Activated CD8-positive, alpha-beta memory T cell treated with anti-CD3 and anti-CD28 coated beads for 24 hours (primary cell): ENCODE results near the gene PALMD.

Experiments used
- DNase-seq: peaks from one replicate; pipeline ENCODE4 v3.0.0-alpha.2; 2020

PALMD gene

DNA sequence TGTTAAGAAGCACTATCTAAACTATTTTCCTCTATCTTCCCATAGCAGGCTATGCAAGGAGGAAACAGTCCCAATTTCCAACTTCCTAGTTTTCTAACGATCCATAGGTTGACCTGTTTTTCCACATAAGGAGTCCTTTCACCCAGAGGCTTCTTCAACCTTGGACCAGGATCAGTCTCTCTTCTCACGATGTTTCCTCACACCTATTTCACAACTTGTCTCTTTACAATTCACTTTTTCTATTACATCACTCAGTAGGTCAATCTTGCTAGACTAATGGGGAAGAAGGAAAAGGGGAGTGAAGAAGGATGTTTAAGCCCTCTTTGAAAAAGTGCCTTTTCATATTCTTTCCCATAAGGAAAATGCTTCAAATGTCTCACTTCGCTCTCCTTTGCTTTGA is 15.9 kb downstream of the PALMD start:
- no peak for DNase-seq

DNA sequence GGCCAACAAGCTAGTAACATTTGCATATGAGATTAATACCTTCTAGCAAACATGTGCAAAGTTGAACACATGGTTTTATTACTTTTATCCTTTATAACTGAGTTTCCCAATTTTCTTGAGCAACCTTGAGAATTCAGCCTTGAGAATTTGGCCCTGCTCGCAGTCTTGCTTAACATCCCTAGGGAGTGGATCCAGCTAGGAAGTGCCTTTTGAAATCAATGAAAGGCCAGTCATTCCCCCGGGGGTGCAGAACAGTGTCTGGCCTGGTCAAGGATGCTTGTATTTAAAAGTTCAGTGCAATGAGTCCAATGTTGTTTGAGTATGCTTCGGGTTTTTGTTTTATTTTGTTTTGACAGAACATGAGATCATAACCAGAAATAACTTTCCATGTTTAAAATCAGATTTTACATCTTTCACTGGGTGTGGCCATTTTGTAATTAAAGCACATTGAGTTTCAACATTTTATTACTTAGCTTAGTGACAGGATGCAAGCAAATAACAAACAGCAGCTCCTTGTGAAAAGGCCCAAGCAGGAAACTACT is 16.7 kb downstream of the PALMD start:
- DNase-seq, result no peak

DNA sequence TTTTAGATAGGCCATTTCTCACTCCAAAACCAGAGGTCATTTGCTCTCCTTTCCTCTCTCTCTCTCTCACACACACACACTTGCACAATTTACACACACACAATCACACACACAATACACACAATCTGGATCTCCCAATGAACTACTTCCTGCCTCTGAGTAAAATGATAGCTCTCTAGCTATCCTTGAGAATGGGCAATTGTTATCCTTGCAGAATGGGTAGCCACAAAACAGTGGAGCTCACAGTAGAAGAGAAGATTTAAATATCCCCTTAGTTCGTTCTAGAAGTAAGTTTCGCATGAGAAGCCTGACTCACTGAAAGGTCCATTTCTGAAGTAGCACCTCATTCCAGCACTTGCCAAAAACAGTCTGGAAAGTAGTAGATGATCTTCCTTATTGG is 17.6 kb downstream of the PALMD start:
- no peak for DNase-seq

DNA sequence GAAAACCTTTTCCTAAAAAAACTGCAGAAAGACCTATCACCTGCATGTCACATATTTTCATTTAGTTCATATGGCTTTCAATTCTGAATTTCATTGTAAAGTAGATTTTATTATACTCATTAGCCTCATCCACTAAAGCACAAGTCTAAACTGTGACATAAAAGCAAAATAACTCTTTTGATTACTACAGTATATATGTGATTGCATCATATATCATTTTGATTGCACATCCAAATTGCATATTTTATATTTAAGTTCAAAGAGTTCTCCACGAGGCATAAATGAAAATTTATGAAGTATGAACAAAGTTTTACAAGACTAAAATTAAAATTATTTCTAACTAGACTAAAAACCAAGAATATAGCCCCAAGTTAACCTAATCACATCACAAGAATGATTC is 19.3 kb downstream of the PALMD start:
- DNase-seq, result no peak

DNA sequence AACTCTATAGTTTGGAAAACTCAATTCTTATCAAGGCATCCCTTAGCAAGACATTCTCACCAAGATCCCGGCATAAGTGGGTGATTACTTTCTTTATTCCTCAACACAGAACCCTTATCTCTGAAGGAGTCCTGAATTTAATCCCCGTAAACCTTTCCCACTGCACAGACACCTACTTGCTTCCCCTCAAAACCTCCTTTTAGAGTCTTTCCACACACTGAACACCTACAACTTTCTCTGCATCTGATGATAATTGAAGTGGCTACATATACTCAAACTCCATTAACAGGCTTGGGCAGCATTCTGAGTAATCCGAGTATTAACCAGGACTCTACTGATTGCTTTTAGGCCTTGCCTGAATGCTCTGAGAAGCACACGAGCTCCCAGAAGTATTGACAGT is 23.5 kb downstream of the PALMD start:
- DNase-seq, result no peak

DNA sequence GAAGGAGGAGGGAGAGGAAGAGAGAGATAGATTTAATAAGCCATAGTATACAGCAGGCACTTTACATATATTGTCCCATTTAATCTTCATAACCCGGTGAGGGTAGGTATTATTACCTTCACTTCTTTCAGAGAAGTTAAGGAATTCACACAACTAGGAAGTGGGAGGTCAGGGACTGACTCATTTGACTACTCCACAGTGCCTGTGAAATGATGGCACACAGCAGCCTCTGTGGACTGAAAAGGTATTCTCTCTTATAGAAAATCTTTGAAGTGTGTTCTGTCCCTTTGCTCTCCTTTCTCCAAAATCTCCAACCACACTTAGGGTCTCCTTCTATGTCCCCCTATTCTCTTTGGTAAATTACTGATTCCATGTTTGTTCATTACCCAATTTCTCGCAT is 23.9 kb downstream of the PALMD start:
- DNase-seq, result no peak

DNA sequence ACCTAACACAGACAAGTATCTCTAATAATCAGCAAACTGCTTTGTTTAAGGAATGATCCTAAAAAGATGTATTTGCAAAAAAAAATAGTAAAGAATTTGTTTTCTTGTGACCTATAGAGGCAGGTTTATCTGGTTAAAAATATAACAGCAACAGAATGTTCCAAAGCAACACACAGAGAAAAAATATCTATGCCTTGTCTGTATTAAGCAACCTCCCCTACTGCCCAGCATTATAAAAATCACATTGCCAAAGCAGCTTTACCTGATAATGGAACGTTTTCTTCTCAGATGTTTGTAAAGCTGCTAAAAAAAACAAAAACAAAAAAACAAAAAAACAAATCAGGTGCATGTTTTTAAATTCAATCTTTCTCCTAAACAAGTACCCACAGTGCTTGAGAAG is 24.7 kb downstream of the PALMD start:
- DNase-seq, result no peak

DNA sequence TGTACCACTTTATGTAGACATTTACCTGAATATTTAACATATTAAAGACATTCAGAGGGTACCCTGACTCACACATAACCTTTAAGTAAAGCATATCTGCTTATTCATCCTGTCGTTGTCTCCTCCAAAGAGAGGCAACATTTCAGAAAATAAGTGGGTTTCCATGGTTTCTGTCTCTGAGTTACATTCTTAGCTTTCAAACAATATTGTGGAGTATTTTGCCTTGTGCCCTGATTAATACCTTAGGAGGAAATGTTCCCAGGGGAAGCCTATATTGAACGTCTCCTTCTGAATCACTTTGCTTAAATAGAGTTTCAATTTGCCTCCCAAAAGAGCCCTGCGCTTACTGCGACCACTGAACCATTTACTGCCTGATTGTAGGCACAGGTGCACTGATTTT is 26.1 kb downstream of the PALMD start:
- DNase-seq, result no peak

DNA sequence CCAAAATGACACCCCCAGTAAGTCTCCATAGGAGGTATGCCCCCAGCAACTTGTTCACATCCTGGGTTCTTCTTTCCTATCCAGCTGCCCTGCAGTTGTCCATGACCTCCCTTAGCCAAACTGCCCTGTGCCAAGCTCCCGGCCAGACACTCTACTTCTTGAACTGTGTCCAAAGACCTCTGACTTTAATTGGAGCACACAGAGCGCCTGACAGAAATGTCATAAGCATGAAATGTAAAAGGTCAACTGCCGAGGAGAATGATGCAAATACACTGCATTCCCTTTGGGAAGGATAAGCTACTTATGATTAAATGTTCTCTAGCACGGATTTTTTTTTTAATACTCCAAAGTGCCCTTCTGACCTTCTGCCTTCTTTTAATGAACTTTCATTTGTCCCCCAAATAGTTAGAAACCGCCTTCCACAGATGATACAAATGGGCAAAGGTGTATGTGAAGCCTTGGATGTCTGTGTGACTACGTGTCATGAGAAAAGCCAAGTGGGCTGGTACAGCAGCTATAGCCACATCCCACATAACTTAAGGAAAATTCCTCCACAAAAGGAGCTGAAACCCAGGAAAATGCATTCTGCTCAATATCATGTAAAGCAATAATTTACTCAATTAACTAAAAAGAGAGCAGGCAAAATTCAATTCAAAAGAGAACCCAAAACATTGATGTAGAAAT is 26.8 kb downstream of the PALMD start:
- no peak for DNase-seq

DNA sequence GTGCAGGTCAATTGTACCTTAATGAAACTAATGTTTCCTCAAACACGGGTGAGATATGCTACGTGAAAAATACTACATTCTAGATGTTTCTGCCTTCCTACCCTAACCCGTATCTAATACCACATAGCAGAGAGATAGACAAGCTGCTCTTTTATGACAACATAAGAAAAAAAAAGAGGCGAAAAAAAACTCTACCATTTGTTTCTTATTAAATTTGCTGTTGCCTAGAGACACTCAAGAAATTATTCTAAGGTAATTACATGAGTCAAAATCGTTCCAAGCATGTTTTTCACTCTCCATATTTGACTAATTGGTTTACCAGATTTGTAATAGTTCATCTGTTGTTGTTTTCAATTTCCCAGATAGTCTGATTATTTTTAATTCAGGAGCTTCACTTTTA is 27.4 kb downstream of the PALMD start:
- DNase-seq, result no peak

DNA sequence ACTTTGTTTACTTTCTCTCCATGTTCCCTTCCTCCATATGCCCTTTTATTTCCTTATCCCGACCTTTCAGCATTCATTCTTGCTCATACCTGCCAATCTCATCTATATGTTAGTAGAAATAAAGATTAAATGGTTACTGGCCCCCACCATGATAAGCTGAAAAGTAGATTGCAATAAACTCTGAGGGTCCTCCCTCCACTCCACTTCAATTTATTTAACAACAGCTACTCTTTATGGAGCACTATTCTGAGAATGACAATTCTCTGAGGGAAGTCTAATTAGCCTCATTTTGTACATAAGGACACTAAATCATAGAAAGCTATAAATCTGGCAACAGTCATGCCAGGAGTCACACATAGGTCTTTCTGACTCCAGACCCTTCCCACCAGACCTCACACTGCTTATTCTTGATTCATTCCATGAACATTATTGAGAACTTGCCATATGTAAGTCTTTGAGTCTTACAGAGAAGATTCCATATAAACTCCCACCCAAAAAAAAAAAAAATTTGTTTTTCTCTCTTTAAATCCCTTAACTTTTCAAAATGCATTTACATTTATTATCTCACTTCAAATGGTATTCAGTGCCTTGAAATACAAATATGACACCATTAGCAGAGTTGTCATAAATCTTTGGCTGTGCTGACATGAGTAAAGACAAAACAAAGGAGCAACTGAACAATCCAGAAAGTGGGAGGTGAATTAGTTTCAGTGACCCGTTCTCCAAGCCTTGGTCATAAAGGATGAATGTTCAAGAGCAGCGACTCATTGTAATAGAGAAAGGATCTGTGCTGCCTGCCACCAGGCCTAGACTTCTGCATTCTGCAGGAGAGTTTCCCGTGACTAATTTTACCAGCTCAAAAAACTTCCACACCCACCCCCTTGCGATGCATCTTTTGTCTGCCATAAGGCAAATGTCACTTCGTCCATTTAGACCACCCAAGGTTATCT is 28.5 kb downstream of the PALMD start:
- DNase-seq, result no peak

DNA sequence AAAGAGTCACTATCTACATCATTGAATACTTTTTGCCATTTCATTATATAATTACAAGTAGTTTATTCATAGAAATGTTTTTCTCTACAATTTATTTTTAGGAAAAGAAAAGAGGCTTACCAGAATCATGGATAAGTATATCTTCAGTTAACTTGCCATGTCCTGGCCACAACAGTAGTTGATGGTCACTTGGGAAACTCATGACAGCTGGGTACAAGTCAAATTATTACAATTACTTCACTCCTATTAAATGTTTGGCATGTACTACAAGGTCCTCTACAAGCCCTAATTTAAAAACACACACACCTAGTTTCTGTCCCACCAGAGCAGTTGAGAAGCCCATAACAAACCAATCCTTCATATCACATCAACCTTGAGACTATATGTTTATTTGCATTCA is 29.4 kb downstream of the PALMD start:
- DNase-seq, result no peak

DNA sequence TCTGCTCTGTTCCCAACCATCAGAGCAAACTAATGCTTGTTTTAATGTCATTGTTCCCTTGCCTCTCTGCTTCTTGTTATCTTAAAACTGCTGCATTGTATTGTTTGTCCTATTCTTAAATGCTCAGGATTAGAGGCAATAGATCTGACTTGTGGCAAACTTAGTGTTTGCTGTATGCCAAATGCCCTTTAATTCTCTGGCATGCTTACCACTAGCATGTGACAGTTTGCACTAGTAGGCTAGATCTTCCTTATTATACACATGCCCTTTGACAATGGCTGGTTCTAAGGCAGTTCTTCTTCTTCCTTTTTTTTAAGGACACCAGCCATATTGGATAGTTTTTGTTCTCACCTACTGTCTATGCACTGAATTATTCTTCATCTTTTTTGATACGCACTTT is 30.1 kb downstream of the PALMD start:
- DNase-seq, result no peak

DNA sequence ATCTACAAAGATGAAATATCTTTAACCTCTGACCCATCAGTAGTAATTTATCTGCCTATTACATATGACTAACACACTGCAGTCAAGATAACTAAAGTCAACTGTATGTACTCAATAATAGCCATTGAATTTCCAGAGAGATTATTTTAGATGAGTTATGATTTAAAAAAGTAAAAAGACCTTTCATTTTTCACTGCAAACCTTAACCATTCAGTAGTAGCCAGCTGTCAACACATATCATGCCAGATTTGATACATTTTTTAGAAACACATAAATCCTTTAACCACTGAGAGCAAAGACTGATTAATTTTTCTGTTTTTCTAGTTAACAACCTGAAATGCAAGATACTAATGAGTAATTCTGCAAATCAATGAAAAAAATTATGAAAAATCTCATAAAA is 31.0 kb downstream of the PALMD start:
- no peak for DNase-seq

DNA sequence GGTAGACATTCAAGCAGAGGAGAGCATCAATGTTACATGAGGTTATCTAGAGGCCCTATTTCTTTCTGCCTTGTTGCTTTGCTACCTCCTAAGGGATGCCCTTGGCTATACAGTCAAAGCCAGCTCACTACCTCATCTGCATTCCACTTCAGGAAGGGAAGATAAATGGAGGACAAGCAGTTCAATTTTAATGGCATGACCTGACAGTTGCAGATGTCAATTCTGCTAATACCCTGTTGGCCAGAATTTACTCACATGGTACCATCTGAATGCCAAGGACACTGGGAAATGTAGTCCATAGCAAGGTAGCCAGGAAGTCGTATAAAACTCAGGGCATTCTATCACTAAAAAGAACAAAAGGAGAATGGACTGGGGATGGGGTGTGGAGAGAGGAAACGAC is 31.5 kb downstream of the PALMD start:
- no peak for DNase-seq

DNA sequence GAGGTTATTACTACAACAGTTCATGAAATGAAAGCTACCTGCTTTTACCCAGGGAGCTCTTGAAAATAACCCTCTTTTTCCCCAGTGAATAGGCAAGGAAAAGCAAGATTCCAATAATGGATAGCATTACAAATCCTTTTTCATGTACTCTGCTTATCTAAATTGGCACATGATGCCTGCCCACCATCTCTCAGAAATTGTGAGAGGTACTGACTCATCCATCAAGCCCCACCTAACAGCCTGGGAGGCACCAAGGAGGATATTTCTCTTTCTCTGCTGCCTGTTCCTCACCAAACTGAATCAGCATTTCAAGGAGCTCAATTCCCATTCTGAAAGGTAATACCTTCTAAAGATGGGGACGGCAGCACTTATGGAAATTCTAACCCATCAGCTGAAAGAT is 34.4 kb downstream of the PALMD start:
- no peak for DNase-seq

DNA sequence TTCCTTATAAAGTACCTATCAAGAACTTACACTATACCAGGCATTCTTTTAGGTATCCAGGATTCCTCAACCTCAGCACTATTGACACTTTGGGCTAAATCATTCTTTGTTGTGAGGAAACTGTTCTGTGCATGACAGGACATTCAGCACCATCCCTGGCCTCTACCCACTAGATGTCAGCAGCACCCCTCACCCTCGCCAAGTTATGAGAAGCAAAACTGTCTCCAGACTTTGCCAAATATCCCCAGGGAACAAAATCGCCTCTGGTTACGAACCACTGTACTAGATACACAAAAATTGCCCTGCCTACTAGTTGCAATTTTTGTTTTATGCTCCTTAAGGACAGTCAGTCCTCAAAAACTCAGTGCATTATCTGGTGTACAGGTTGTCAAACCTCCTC is 35.7 kb downstream of the PALMD start:
- no peak for DNase-seq

DNA sequence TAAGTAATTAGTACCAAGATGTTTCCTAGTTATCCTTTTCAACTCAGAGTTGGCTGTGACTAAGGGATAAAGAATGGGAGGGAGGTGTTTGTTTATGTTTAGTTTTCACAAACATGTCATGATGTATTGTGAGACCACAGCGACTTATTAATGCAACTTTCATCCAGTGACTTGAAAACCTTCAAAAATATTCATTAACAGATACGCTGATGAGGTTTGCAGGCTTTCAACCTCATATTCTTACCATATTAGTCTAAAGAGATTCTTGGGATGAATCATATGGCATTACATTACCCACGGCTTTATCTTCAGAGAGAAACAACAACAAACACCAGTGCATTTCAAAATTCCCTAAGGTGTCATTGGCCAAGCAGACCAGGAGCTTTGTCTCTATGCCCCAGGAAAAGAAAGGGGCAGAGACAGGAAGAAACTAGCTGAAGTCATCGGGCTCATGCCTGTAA is 36.4 kb downstream of the PALMD start:
- DNase-seq, result no peak

DNA sequence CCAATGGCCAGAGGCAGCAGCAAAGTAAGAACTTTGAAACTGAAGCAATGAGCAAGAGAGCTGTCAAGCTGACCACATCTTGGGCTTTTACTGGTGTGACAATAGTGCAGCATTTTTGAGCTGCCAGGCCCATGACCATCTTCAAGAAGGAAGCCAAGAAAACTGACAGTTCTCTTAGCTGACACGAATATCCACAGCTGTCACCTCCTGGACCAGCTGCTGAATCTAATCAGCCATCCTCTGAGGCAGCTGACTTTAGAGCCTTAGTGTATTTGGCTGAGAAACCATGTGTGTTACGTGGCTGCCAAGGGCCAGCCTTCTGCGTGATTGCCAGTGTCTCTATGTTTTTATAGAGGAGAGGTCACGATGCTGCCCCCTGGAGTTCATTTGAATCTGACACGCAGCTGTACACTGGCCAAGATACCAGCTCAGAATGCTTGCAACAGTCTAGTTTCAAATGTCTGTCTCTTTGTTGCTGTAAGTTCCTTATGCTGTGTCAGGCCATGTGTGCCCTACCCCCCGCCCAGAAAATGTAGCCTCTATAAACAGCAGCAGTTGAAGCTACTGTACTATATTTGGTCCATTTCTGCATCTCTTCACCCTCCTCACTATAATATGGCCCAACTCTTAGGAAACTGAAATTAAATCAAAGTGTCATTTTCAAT is 39.7 kb downstream of the PALMD start:
- peak; percentile 61 for DNase-seq

DNA sequence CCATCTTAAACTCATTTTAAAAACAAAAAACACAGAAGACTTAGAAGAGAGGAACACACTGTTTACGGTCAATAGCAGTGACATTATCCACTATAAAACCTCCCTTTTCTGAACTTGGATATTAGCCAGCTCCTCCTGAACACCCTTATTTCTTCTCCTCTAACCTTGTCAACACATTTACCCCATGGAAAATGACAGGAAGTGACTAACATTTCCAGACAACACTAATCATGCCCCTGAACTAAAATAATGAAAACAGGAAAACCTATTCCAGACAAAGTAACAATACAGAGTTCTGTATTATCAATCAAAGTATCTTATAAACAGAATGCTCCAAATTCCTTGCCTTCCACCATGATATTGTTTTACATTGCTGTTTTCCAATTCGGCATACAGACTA is 45.3 kb downstream of the PALMD start:
- DNase-seq, result no peak

DNA sequence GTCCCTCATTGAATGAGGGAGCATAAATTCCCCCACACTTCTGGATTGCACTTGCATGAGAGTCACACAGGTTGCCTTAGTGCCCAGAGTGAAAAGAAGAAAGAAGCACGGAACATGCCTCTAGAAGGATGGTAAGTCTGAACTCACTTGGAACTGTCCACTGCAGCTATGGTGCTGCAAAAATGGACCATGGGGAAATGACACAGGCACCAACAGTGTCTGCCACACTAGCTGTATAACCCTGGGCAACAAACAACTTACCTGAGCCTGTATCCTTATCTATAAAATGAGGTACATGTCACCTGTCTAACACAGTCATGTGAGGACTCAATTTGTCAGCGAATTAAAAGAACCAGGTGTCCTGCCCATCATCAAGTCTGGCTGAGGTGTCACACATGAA is 50.7 kb downstream of the PALMD start:
- no peak for DNase-seq

DNA sequence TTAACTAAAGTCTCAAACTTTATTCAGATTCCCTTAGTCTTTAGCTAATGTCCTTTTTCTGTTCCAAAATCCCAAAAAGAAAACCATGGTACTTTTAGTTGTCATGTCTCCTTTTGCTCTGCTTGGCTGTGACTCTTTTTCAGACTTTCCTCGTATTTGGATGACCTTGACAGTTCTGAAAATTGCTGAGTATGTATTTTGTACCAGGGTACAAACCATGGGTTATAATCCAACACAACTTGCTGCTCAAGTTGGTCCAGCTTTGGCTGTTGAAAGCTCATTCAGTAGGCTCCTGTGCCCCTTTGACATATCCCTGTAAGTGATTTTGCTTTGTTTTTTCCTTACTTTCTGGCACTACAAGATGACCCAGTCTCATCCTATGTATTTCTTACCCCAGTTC is 51.7 kb downstream of the PALMD start:
- no peak for DNase-seq

DNA sequence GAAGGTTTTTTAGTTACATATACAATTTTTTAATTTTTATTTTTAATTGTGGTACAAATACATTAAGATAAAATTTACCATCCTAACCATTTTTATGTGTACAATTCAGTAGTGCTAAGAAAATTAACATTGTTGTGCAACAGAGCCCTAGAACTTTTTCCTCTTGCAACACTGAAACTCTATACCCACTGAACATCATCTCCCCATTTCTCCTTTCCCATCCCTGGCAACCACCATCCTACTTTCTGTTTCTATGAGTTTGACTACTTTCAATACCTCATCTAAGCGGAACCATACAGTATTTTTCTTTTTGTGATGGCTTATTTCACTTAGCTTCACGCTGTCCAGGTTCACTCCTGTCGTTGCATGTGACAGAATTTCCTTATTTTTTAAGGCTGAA is 54.1 kb downstream of the PALMD start:
- no peak for DNase-seq

DNA sequence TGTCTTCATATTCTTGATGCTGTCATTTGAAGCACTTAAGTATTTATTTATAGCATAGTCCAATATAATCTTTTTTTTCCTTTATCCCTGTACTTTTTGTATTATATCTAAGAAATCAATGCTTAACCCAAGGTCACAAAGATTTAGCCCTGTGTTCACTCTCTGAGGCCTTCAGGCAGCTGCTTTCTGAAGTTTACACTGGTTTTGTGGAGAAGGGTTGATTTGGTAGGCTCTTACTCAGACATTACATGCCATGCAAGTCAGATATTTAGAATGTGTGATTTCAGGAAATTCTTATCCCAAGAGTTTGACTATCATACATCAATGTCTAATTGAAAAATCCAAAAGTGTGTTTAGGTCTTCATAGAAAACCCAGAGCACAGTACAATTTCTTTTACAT is 56.3 kb downstream of the PALMD start:
- DNase-seq, result no peak
